Left renal pelvis (tissue), 4 donors: ENCODE data around the gene PPP1R12B. TPM values are rescaled to one million over a fixed set of nuclear protein-coding genes. Genes with fewer than 3 reads are reported as not detected.

Experiments used
- DNase-seq, 4 donors: peaks; one replicate each; pipeline ENCODE4 v3.0.0-alpha.2; 2013; ENCODE audit warnings: low read depth in 4 of 4, low spot score in 3 of 4
- polyA plus RNA-seq, 4 donors: library from polyadenylated mRNA; unstranded; fragments of 120-200 nt; gene quantifications; one replicate each; pipeline ENCODE4 v1.2.1, GENCODE V29; 2013; ENCODE audit not compliant: insufficient read length in 4 of 4

PPP1R12B gene
- 10 to 100 TPM; 17.1 to 85.4 (median 23.1) TPM for polyA plus RNA-seq

- peak; percentile 93 to 99 (median 98) for DNase-seq
These were observed at the start of gene PPP1R12B for GRCh38 chr1:202348509-202349205. Gene PPP1R12B, plus strand, starts transcription at chr1:202348699. Its CDS starts 153 bp downstream, at chr1:202348852.

- no peak for DNase-seq
These were observed 46.3 kb upstream of the PPP1R12B start for GRCh38 chr1:202302166-202302565.

DNA sequence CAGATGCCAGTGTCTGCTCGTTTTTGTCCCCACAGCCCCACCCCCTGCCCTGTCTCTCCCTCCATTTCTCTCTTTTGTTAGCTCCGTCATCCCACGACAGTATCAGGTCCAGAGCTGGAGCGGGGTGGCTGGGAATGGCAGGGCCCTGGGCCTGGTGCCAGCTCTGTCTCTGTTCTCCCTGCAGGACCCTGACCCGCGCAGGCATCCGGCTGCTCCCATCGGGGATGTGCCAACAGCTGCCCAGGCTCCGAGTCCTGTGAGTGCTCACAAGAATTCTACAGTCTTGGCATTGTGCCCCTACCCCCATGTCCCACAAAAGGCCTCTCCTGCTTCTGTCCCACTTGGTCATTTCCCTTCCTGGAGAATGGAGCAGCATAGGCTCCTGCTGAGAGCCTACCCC lies 44.1 kb upstream of the PPP1R12B start:
- no peak for DNase-seq

DNA sequence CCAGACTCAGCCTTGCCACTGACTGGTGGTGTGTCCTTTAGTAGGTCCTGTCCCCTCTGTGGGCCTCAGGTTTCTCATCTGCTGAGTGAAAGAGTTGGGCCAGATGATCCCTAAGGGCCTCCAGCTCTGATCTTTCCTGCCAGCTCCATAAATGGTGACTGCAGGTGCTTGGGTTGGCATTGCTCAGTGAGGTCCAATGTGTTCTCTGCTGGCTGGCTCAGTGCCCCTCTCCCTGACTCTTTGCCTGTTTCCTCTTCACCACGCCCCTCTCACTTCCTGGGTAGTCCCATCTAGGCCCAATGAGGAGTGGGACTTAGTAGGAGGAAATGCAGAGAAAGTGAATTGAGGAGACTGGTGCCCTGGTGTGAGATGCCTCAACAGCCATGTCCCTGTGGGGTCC lies 43.3 kb upstream of the PPP1R12B start:
- DNase-seq: no peak

DNA sequence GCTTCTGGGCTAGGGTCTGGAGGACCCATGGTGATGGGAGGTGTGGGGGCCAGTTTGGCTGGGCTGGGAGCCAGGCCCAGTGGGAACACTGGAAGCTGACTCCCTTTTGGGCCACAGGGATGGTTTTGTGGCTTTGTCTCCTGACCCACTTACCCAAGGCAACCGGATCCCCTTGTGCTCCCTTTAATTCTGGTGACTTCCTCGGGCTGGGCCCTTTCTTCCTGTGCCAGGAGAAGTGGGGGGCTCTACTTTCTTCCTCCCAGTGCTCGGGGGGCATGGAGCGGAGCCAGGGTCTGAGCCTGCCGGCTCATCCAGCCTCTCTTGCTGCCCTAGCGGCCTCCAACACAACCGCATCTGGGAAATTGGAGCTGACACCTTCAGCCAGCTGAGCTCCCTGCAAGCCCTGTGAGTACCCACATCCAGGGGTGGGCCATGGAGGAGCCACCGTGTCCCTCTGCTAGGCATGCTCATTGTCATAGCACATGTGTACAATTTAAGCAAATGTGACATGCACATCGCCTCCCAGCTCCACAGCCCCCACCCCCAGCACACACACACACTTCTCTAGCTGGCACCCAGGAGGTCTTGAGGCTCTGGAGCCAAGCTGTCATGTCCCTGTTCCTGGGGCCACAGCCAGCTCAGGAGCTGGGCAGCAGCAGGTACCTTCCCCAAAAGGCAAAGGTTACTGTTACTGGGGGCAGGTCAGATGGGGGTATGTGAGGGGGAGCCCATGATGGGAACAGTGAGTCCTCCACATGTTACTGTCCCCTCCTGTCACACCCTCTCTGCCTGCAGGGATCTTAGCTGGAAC lies 41.8 kb upstream of the PPP1R12B start:
- no peak for DNase-seq

DNA sequence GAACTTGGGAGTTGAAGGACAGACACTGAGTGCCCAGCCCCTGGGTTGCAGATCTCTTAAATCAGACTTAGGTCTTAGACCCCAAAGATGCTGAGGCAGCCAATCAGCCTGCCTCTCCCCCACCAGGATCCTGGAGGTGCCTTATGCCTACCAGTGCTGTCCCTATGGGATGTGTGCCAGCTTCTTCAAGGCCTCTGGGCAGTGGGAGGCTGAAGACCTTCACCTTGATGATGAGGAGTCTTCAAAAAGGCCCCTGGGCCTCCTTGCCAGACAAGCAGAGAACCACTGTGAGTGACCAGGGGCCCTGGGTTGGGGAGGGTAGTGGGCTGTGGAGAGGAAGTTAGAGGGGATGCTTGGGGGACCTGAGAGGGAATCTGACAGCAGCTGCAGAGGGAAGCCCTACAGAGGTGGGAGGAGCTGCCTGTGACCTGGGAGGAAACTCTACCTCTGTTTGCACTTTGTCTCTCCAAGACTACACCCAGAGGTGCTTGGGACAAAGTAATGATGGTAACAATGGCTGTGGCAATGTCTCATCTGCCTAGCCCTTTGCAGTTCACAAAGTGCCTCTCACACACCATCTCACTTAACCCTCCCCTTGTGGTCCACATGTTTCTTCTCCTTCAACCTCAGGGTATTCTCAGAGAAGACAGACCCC lies 38.3 kb upstream of the PPP1R12B start:
- DNase-seq: no peak

DNA sequence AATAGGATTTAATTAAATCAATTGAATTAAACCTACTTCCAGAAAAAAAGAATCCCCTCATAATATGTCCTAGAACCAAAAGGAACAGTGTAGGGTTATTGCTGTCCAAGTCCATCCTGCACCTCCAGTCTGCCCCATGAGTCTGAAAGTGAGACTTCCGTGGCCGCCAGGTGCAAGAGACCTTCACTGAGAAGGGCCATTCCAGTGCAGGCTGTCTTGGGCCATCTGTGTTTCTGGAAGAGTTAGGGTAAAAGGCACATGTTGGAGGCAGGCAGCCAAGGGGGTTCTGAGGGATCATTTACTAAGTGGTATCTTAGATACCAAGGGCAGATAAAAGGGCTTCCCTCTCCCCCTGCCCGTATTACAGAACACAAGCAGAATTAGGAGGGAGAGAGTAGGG lies 37.8 kb upstream of the PPP1R12B start:
- no peak for DNase-seq

DNA sequence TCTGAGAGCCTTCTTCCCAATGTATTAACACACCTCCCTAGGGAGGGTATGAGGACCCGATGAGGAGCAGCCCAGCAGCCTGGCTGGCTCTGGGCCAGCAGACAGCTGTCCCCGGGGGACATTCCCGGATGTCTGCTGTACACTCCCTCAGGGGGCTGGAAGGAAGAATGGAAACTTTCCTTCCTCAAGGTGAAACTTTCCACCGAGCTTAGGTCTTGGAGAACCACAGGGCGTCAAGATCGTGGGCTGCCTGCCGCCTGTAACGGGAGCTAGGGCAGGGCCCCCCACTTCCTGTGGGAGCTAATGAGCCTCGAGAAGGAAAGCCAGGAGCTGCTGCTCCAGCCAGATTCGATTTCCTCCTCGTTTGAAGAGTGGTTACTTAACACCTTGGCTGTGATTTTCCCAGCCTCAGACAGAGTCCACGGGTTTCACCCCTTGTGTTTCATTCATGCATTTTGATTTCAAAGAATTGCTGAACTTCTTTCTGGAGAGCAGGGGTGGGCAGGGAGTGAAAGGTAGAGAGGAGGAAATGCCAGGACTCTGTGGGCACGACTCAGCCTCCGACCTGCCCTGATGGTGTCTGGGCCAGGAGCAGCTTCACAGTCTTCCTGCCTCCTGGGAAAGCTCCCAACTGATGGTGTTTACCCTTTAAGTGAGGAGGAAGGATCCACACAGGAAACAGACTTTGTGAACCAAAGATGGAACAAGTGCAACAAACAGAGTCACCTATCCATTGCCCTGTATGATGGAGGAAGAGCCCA lies 36.4 kb upstream of the PPP1R12B start:
- peak in 1 of 4 donors; percentile 17 for DNase-seq

DNA sequence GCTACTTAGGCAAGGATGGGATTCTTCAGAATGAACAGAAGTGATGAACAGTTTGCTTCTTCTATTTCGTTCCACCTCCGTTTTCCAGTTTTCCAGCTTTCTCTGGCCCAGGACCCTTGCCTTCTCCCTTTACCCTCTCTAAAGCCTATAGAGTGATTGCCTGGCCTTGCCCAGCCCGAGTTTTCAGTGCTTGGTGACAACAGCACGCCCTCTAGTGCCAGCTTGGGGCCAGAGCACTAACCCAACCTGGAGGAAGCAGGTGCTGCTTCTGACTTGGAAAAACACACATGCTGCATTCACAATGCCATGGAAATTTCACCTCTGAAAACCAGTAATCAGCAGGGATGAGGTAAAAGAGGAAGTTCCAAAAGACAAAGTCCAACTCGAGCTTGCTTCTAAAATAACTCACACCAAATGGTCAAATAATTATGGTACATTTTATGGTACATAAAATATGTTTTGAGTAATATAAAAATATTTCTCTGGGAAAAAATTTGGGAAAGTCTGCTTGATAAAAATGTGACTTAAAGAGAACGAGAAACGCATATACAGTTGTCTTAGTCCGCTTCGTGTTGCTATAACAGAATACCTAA lies 32.8 kb upstream of the PPP1R12B start:
- peak; percentile 43 to 64 (median 60) for DNase-seq

DNA sequence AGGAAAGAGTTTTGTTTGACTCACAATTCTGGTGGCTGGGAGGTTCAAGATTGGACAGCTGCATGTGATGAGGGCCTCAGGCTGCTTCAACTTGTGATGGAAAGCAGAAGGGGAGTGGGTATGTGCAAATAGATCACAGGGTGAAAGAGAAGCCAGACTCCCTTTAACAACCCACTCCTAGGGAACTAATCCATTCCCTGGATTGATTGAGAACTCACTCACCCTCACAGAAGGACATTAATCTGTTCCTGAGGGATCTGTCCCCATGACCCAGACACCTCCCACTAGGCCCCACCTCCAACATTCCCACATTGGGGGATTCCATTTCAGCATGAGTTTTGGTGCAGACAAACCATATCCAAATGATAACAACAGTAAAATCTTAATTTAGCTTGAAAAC lies 32.3 kb upstream of the PPP1R12B start:
- DNase-seq: no peak

DNA sequence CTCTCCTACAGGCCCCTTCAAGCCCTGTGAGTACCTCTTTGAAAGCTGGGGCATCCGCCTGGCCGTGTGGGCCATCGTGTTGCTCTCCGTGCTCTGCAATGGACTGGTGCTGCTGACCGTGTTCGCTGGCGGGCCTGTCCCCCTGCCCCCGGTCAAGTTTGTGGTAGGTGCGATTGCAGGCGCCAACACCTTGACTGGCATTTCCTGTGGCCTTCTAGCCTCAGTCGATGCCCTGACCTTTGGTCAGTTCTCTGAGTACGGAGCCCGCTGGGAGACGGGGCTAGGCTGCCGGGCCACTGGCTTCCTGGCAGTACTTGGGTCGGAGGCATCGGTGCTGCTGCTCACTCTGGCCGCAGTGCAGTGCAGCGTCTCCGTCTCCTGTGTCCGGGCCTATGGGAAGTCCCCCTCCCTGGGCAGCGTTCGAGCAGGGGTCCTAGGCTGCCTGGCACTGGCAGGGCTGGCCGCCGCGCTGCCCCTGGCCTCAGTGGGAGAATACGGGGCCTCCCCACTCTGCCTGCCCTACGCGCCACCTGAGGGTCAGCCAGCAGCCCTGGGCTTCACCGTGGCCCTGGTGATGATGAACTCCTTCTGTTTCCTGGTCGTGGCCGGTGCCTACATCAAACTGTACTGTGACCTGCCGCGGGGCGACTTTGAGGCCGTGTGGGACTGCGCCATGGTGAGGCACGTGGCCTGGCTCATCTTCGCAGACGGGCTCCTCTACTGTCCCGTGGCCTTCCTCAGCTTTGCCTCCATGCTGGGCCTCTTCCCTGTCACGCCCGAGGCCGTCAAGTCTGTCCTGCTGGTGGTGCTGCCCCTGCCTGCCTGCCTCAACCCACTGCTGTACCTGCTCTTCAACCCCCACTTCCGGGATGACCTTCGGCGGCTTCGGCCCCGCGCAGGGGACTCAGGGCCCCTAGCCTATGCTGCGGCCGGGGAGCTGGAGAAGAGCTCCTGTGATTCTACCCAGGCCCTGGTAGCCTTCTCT lies 30.3 kb upstream of the PPP1R12B start:
- no peak for DNase-seq

- DNase-seq: no peak
These were observed 29.0 kb upstream of the PPP1R12B start for GRCh38 chr1:202319381-202320080.

- no peak for DNase-seq
These were observed 28.5 kb upstream of the PPP1R12B start for GRCh38 chr1:202320081-202320405.

DNA sequence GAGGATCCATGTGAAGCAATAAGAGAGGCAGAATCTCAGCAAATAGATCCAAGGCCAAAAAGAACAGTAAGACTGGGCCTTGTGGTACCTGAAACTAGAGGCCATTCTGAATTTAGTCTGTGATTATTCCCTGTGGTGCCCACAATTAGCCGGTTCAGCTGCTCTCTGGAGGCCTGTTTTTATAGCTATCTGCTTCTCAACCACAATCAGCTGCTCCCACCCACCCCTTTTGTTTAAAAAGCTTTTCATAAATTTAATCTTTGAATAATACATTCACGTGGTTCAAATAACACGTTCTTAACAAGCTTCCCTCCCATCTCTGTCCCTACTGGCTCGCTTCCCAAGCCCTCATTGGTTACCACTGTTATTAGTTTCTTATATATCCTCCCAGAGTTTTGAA lies 24.8 kb upstream of the PPP1R12B start:
- DNase-seq: no peak

DNA sequence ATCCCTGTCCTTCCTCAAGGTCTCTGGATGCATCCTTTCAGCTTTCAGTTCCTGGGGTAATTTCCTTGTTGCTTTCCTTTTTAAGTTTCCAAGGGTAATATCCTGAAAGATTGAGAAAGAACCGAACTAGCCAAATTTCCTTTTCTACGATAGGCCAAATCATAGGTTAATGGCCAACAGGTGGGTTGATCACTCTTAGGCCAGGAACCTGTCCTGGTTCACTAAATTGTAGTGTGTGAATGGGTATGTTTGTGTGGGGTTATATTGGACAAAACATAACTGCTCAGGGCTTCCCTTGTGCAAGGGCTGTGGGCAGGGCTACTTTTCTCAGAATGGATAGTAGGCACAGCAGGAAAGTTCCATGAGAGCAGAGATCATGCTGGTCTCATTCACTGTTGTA lies 23.9 kb upstream of the PPP1R12B start:
- DNase-seq: no peak

GRCh38 chr1:202329891-202330290 lies 18.6 kb upstream of the PPP1R12B start:
- DNase-seq: no peak

DNA sequence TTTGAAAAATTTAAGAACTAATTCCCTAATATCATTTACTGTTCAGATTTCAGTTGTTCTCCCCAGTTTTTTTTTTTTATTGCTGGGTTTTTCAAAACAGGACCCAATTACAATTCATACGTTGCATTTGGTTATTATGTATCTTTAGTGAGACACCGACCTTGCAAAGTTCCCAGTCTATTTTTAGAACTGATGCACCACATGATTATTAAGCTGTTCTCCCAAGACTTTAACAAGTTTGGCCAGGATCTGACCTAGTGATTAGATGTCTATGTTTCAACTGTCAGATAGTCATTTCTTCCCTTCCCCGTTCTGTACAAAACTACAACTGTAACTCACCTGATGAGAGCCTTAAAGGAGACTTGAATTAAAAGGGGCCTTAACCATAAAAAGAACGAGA lies 14.6 kb upstream of the PPP1R12B start:
- no peak for DNase-seq

DNA sequence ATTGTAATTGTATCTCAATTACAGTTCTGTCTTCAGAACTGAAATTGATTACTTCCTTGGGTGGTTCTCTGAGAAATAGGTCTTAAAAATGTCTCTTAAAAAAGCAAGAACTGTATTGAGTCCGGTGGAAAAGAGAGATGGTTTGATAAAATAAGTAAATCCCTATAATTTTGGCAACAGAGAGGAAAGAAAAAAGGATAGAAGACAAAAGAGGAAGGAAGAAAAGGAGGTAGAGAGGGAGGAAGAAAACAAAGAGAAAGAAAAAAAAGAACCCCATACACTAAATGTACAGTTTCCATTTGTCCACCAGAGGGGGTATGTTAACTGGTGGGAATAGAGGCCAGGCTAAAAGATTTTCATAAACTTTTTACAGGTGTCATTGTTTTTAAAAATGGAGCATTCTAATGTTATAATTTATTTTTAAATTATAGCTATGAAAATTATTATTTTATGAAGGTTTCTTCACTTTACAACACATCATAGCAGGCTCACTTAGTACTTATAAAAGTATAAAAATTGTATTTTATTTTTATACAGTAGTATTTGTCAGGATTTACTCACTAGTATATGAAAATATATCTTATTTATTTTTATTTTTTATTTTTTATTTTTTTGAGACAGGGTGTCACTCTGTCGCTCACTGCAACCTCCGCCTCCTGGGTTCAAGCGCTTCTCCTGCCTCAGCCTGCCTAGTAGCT lies 4.7 kb upstream of the PPP1R12B start:
- DNase-seq: no peak
